Heart right ventricle (tissue), 16 donors: ENCODE results near the gene SLC8A1. TPM values are rescaled to one million over a fixed set of nuclear protein-coding genes. Genes with fewer than 3 reads are reported as not detected.

Experiments
- ATAC-seq, 8 donors: fragments of 200-7000 bp; cut with Tn5 transposase; one replicate each; pipeline ENCODE4 v1.9.1; 2020; ENCODE audit warnings: mild to moderate bottlenecking in 8 of 8, moderate library complexity in 8 of 8, moderate number of reproducible peaks in 1 of 8
- DNase-seq, 2 donors: peaks; one replicate each; pipeline ENCODE4 v3.0.0-alpha.2; 2020
- H3K27ac ChIP-seq, 10 donors: fragments of 200-600 bp; sonication (generic) in 2 of 10; one replicate each; pipeline versions ENCODE4 v1.5.0 to v1.8.0; 2020 to 2022; ENCODE audit warnings: mild to moderate bottlenecking in 3 of 10
- H3K27me3 ChIP-seq, 7 donors: fragments of 200-600 bp; one replicate each; pipeline ENCODE4 v1.8.0; 2021 to 2022; ENCODE audit warnings: mild to moderate bottlenecking in 2 of 7
- H3K36me3 ChIP-seq, 9 donors: fragments of 200-600 bp; sonication (generic) in 1 of 9; one replicate each; pipeline versions ENCODE4 v1.5.0 to v1.8.0; 2020 to 2022; ENCODE audit warnings: mild to moderate bottlenecking in 2 of 9
- H3K4me1 ChIP-seq, 9 donors: fragments of 200-600 bp; sonication (generic) in 1 of 9; one replicate each; pipeline versions ENCODE4 v1.5.0 to v1.8.0; 2020 to 2022; ENCODE audit warnings: mild to moderate bottlenecking in 4 of 9
- H3K4me3 ChIP-seq, 10 donors: fragments of 200-600 bp; sonication (generic) in 2 of 10; one replicate each; pipeline versions ENCODE4 v1.5.0 to v1.8.0; 2020 to 2022; ENCODE audit warnings: mild to moderate bottlenecking in 7 of 10, moderate library complexity in 2 of 10
- H3K9me3 ChIP-seq, 11 donors: fragments of 200-600 bp in 10 of 11; sonication (generic) in 2 of 11; one replicate each; pipeline versions ENCODE4 v1.5.0 to v1.8.0; 2013 to 2022; ENCODE audit warnings: mild to moderate bottlenecking in 2 of 11, control low read depth in 1 of 11, moderate library complexity in 1 of 11
- CTCF ChIP-seq, 9 donors: fragments of 200-600 bp; sonication (generic) in 2 of 9; IDR thresholded peaks; one replicate each; pipeline versions ENCODE4 v1.5.0 to v1.8.0; 2021 to 2022; ENCODE audit warnings: antibody characterized with exemption in 9 of 9, mild to moderate bottlenecking in 5 of 9, moderate library complexity in 1 of 9
- WGBS, 2 donors: extraction: QIAGEN DNeasy Blood & Tissue Kit; methylation state at CpG; one replicate each; pipeline ENCODE4 v1.1.7; 2013; ENCODE audit warnings: inconsistent platforms in 1 of 2; 5-methylcytosine and 5-hydroxymethylcytosine counted together
- intact Hi-C, 10 donors: fragments of 100-400 bp; cut with DNase I; formaldehyde crosslinking; loops; one replicate each; pipeline versions ENCODE4 v1.11.1 to v1.14.2; 2022
- polyA plus RNA-seq, 2 donors: library from polyadenylated mRNA; stranded (reverse); fragments of 200-250 nt; gene quantifications; one replicate each; pipeline ENCODE4 v1.2.3, GENCODE V29; 2013
- total RNA-seq, 10 donors: library from RNA; stranded (reverse); fragmentation: NEBNext Ultra II Directional in 3 of 10; extraction: Animal tissue kit (Norgen Biotek cat#: 25700) in 3 of 10; gene quantifications; one replicate each; pipeline versions ENCODE4 v1.2.1 to v1.2.4, GENCODE V29; 2021 to 2023
- donor health status: Arrhythmogenic right ventricular cardiomyopathy.
- donor health status: ischemic (EF 13 %, LVEDD 7.1; RV severe dilation, severe dysfunction).
- donor health status: healthy with polysubstance abuse.
- donor health status: DM: no; HTN: yes; CAD: no.
- donor health status: DM: no; HTN: no; CAD: no.
- donor health status: ischemic (EF 25% LVEDD 6.9; RV normal size, moderate dysfunction).
- donor health status: ischemic (EF 25% LVEDD 5.7; RV mildly dilated, moderate dysfunction).
- donor health status: healthy.
- donor health status: DM: yes; HTN: yes; CAD: no.
- donor health status: Ischemic cardiomyopathy.
- donor health status: ischemic (EF 35%, LVEDD 5.7; RV mildly dilated, moderate dysfunction).
- donor health status: nonischemic (EF 11% LVEDD 7.7; RV severe dilation, severe dysfunction).
- donor health status: DM: yes; HTN: yes; CAD: no.
- donor health status: PGD.
- donor health status: ischemic (EF 29% LVEDD 5.4; RV normal size, mild dysfunction).
- donor health status: nonischemic (EF 23%, LVEDD 6.1; RV moderate dilation, normal function).

The SLC8A1 gene
- total and polyA plus RNA-seq, 12 donors: 11.1 to 1,497 (median 1,067) TPM

GRCh38 chr2:40287195-40287594 is 164.7 kb downstream of the SLC8A1 start:
- Histone ChIP-seq H3K9me3 (no peaks in the 10 kb centered on the region), H3K4me3 (no peak overlapping the region), H3K27me3 (no peaks in the 10 kb centered on the region), H3K4me1 (peaks cover 9 to 77% (median 42%) of the 10 kb centered on the region in 9 donors), H3K36me3 (no peaks in the 10 kb centered on the region), H3K27ac (peak overlapping the region in 1 of 10 donors; percentile 32)
- DNase-seq (no peak), ATAC-seq (no peak)
- no peak for TF ChIP-seq CTCF (IDR thresholded peaks at IDR 0.05)
- intact Hi-C loops: loop anchor here in 1 of 10 donors (10.0 kb wide), 1 partner anchor 158 kb away; no protein-coding TSS in a partner anchor
- 35 to 43% methylated on average over 2 of the region's 2 CpGs for WGBS, 2 donors

GRCh38 chr2:40286721-40287120 is 165.2 kb downstream of the SLC8A1 start:
- intact Hi-C loops: loop anchor here in 1 of 10 donors (10.0 kb wide), 1 partner anchor 158 kb away; no protein-coding TSS in a partner anchor
- no peaks in the 10 kb centered on the region for H3K9me3 ChIP-seq
- H3K27ac ChIP-seq: peak overlapping the region in 1 of 10 donors; percentile 32
- no peak for TF ChIP-seq CTCF (IDR thresholded peaks at IDR 0.05)
- DNase-seq (no peak), ATAC-seq (no peak)
- H3K36me3 ChIP-seq: no peaks in the 10 kb centered on the region
- WGBS, 2 donors: 64 to 65% methylated on average over 3 of the region's 3 CpGs
- no peak overlapping the region for H3K4me3 ChIP-seq
- no peaks in the 10 kb centered on the region for H3K27me3 ChIP-seq
- peaks cover 9 to 79% (median 46%) of the 10 kb centered on the region in 9 donors for H3K4me1 ChIP-seq

- ATAC-seq (no peak), DNase-seq (no peak)
- TF ChIP-seq CTCF (IDR thresholded peaks at IDR 0.05): no peak
- intact Hi-C loops: loop anchor here in 1 of 10 donors (10.0 kb wide), 1 partner anchor 159 kb away; no protein-coding TSS in a partner anchor
- Histone ChIP-seq H3K27ac (peak overlapping the region in 3 of 10 donors; percentile 15 to 61 (median 20)), H3K4me1 (peaks cover 12 to 89% (median 59%) of the 10 kb centered on the region in 9 donors), H3K9me3 (no peaks in the 10 kb centered on the region), H3K4me3 (no peak overlapping the region), H3K36me3 (no peaks in the 10 kb centered on the region), H3K27me3 (no peaks in the 10 kb centered on the region)
Measured at GRCh38 chr2:40285391-40285790, 166.5 kb downstream of the SLC8A1 start.

GRCh38 chr2:40284797-40285196 is 167.1 kb downstream of the SLC8A1 start:
- Histone ChIP-seq H3K4me3 (no peak overlapping the region), H3K27me3 (no peaks in the 10 kb centered on the region), H3K27ac (peak overlapping the region in 3 of 10 donors; percentile 15 to 61 (median 20)), H3K36me3 (no peaks in the 10 kb centered on the region), H3K9me3 (no peaks in the 10 kb centered on the region), H3K4me1 (peaks cover 12 to 89% (median 61%) of the 10 kb centered on the region in 9 donors)
- intact Hi-C loops: loop anchor here in 1 of 10 donors (10.0 kb wide), 1 partner anchor 160 kb away; no protein-coding TSS in a partner anchor
- WGBS, 2 donors: 70 to 77% methylated on average over 1 of the region's 1 CpG
- no peak for DNase-seq
- ATAC-seq: no peak
- peak in 4 of 9 donors; percentile 11 to 55 (median 46) for TF ChIP-seq CTCF (IDR thresholded peaks at IDR 0.05)
